T-helper 1 cell treated with Interleukin-12 subunit alpha and Interleukin-12 subunit beta and Interleukin-4 antibody, amounts not matched to agents 30 ng/mL and 1 ng/mL, for 36 hours (primary cell): ENCODE data around the gene NGFR. TPM values are rescaled to one million over a fixed set of nuclear protein-coding genes. Genes with fewer than 3 reads are reported as not detected.

Experiments
- intact Hi-C: fragments of 100-400 bp; cut with micrococcal nuclease; formaldehyde crosslinking; loops from one replicate; pipeline ENCODE4 v1.15.1; 2024
- total RNA-seq: library from RNA; stranded (reverse); gene quantifications from 2 replicates; pipeline ENCODE4 v1.2.3, GENCODE V29; 2022

The NGFR gene
- total RNA-seq, 1 donor from 2014 or later = 0.12 TPM

- intact Hi-C loops = loop anchor here (1.0 kb wide), 1 partner anchor 441 kb away; no protein-coding TSS in a partner anchor
These were observed 62.4 kb downstream of the NGFR start for GRCh38 chr17:49557312-49558024.

Other genes with a start within 250 kb of the NGFR start
- gene ZNF652, start 133.0 kb upstream of the NGFR start, total RNA-seq = 35.5 and 37.4 TPM in 2 replicates
- 190 and 197 TPM in 2 replicates for gene PHB1, start 80.4 kb upstream of the NGFR start, total RNA-seq
- gene NXPH3, start 80.6 kb downstream of the NGFR start, total RNA-seq = not detected in 2 replicates
- gene SPOP, start 182.8 kb downstream of the NGFR start, total RNA-seq = 57.9 and 72.2 TPM in 2 replicates
- 82.5 and 90.3 TPM in 2 replicates for gene SLC35B1, start 212.7 kb downstream of the NGFR start, total RNA-seq